SHP77 (cell line): ENCODE data around the gene SGO2.
"Not testable (repeated sequence)": the region's sequence is repeated elsewhere in the genome, so short reads cannot be mapped to it uniquely, and the experiment has no call there.

Experiments used
- DNase-seq, 2 experiments: peaks; one replicate each; lab custom pipeline; 2025; lab: John Stamatoyannopoulos, UW

Gene SGO2

GRCh38 chr2:200624026-200624425 lies 98.0 kb downstream of the SGO2 start:
- DNase-seq, result no peak

GRCh38 chr2:200624658-200625057 lies 98.7 kb downstream of the SGO2 start:
- no peak for DNase-seq

GRCh38 chr2:200625282-200625681 lies 99.3 kb downstream of the SGO2 start:
- DNase-seq, result no peak

DNA sequence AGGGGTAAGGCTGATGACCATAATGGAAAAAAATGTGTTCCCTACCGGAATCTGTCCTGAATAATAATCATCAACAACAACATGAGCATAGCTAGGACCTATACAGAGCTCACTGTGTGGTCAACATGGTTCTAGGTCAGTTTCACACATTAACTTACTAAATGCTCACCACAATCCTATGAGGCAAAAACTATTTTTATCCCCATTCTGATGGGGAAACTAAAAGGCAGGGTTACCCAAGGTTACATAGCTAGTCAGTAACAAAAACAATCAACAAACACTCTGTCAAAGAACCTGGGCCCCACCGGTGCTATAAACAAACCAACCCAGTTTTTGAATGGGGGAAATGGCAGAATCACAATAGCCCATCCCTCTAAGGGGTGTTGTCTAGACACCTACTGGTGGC lies 100.0 kb downstream of the SGO2 start:
- no peak for DNase-seq

- DNase-seq, result no peak
Measured at GRCh38 chr2:200627110-200627770, 101.2 kb downstream of the SGO2 start.

DNA sequence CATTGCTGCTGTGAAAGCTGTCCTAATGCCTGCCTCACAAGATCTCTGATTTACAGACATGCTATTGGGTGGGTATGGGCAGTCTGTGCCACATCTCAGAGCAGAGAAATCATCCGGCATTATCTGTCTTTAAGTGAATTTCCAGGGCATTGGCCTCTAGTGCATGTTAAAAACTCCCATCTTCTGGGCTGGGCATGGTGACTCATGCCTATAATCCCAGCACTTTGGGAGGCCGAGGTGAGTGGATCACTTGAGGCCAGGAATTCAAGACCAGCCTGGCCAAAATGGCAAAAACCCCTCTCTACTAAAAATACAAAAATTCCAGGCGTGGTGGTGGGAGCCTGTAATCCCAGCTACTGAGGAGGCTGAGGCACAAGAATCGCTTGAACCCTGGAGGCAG lies 102.5 kb downstream of the SGO2 start:
- DNase-seq, result not testable (repeated sequence)

- no peak for DNase-seq
Measured at GRCh38 chr2:200631287-200631686, 105.3 kb downstream of the SGO2 start.
